ENCODE measurements around the gene DOCK1. TPM values are rescaled to one million over a fixed set of nuclear protein-coding genes. Genes with fewer than 3 reads are reported as not detected.

The DOCK1 gene
- total RNA-seq, 3 donors from 2014 or later: 50.4 to 101 (median 69.2) TPM

DNA sequence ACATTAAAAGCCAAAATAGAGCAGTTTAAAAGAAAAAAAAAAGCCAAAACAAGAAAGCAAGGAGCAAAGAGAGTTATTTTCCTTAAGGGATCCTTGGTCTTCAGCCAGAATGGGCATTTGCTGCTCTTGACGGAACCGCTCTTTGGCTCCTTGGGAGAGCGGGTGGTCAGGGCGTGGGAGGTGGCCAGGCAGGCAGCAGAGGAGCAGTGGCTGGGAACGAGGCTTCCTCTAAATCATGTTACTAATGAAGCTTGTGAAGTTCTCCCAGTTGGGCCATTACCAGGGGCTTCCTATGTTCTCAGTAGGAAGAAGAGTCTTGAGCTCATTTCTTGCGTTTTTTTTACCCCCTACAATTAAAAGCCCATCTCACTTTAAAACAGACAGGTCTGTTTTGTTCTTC, 116.6 kb downstream of the DOCK1 start:
- DNase-seq (ENCODE audit: low spot score in 2 of 2): peak in 1 of 2 donors; percentile 40
- Histone ChIP-seq H3K9me3 (no peaks in the 10 kb centered on the region), H3K4me3 (no peak overlapping the region), H3K36me3 (no peaks in the 10 kb centered on the region), H3K27ac (no peak overlapping the region), H3K27me3 (no peaks in the 10 kb centered on the region), H3K4me1 (no peaks in the 10 kb centered on the region)
- intact Hi-C loops (cut with DNase I; ENCODE audit: low total_unique reads): no loop called here
- TF ChIP-seq POLR2A (IDR thresholded peaks at IDR 0.05) (no peak), CTCF (IDR thresholded peaks at IDR 0.05) (no peak), POLR2AphosphoS5 (IDR thresholded peaks at IDR 0.05) (no peak)

DNA sequence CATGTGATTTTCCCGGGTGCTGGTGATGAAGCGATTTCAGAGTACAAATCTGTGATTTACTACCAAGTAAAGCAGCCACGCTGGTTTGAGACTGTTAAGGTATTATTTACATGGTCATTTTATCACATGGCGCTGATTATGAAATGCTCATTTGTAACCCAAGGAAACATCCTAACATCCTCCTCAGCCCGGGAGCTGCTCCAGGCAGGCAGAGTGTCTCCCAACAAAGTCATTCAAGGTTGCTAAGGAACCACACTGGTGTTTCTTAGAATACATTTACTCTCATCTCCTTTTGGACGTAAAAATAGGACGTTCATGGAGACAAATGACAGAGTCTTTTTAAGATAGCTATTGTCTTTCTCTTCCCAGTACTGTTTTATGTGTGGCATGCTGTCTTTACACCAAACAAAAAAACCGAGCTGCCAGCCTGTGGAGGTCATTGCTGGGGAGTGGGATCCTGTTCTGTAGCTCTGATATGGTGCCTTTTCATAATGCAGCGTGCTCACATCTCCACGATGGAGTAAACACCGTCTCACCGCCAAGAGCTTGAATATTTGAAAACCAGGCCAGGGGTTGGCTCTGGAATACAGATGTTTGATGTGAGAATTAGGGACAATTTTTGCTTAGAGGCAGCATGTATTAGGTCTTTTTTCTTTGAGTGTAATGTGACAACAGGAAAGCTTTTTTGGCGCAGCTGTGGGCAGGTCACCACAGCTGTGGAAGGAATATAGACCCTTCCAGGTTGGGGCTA, 119.6 kb downstream of the DOCK1 start:
- Histone ChIP-seq H3K27ac (peak overlapping the region; percentile 33 to 66), H3K4me3 (no peak overlapping the region), H3K27me3 (no peaks in the 10 kb centered on the region), H3K36me3 (no peaks in the 10 kb centered on the region), H3K4me1 (no peaks in the 10 kb centered on the region), H3K9me3 (no peaks in the 10 kb centered on the region)
- peak in 1 of 2 donors; percentile 36 for DNase-seq (ENCODE audit: low spot score in 2 of 2)
- TF ChIP-seq POLR2A (IDR thresholded peaks at IDR 0.05) (no peak), POLR2AphosphoS5 (IDR thresholded peaks at IDR 0.05) (peak in 1 of 3 donors; percentile 25)
- intact Hi-C loops (cut with DNase I; ENCODE audit: low total_unique reads): no loop called here

- intact Hi-C loops (cut with DNase I; ENCODE audit: low total_unique reads): no loop called here
- no peak for TF ChIP-seq CTCF (IDR thresholded peaks at IDR 0.05)
- no peak for TF ChIP-seq POLR2A (IDR thresholded peaks at IDR 0.05)
- TF ChIP-seq POLR2AphosphoS5 (IDR thresholded peaks at IDR 0.05): no peak
- no peak overlapping the region for H3K4me3 ChIP-seq
- no peaks in the 10 kb centered on the region for H3K9me3 ChIP-seq
- no peak overlapping the region for H3K27ac ChIP-seq
- H3K27me3 ChIP-seq: no peaks in the 10 kb centered on the region
- no peaks in the 10 kb centered on the region for H3K4me1 ChIP-seq
- DNase-seq (ENCODE audit: low spot score in 2 of 2): peak in 1 of 2 donors; percentile 36
- H3K36me3 ChIP-seq: no peaks in the 10 kb centered on the region
These were observed 122.6 kb downstream of the DOCK1 start for GRCh38 chr10:127027786-127028185.

DNA sequence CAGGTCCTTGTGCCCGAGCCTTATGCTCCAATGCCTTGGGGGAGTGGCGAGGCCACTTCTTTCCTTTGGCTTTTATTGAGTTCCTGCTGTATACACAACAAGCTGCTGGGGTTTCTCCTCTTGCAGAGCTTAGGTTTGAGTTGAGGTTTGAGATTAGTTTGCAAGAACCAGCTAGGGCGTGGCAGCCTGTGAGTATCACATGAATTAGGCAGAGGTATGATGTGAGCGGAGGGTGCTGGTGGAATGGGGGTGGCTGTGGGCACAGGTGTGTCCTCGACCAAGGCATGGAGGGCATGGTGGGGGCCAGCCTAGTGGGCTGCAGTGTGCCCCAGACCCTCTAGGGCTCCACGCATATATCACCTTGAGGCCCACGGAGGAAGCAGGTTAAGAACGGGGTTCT, 123.3 kb downstream of the DOCK1 start:
- intact Hi-C loops (cut with DNase I; ENCODE audit: low total_unique reads): no loop called here
- H3K36me3 ChIP-seq: no peaks in the 10 kb centered on the region
- TF ChIP-seq CTCF (IDR thresholded peaks at IDR 0.05) (no peak), POLR2AphosphoS5 (IDR thresholded peaks at IDR 0.05) (no peak), POLR2A (IDR thresholded peaks at IDR 0.05) (no peak)
- no peak overlapping the region for H3K27ac ChIP-seq
- no peaks in the 10 kb centered on the region for H3K4me1 ChIP-seq
- H3K4me3 ChIP-seq: no peak overlapping the region
- no peaks in the 10 kb centered on the region for H3K9me3 ChIP-seq
- no peaks in the 10 kb centered on the region for H3K27me3 ChIP-seq
- no peak for DNase-seq (ENCODE audit: low spot score in 2 of 2)

- Histone ChIP-seq H3K27me3 (no peaks in the 10 kb centered on the region), H3K27ac (no peak overlapping the region), H3K4me1 (no peaks in the 10 kb centered on the region), H3K9me3 (no peaks in the 10 kb centered on the region), H3K4me3 (no peak overlapping the region), H3K36me3 (no peaks in the 10 kb centered on the region)
- DNase-seq (ENCODE audit: low spot score in 2 of 2): peak in 1 of 2 donors; percentile 9
- intact Hi-C loops (cut with DNase I; ENCODE audit: low total_unique reads): no loop called here
- TF ChIP-seq POLR2AphosphoS5 (IDR thresholded peaks at IDR 0.05) (no peak), CTCF (IDR thresholded peaks at IDR 0.05) (no peak), POLR2A (IDR thresholded peaks at IDR 0.05) (no peak)
These were observed 123.8 kb downstream of the DOCK1 start for GRCh38 chr10:127029061-127029460.

Measured in breast epithelium (tissue), 4 donors.